Activated CD8-positive, alpha-beta memory T cell treated with anti-CD3 and anti-CD28 coated beads for 48 hours (primary cell): ENCODE results near the gene MICAL3.

Experiments
- DNase-seq, 3 experiments: peaks; one replicate each; pipeline ENCODE4 v3.0.0-alpha.2; 2020; ENCODE audit warnings: low read depth in 2 of 3, low spot score in 2 of 3

The MICAL3 gene

DNA sequence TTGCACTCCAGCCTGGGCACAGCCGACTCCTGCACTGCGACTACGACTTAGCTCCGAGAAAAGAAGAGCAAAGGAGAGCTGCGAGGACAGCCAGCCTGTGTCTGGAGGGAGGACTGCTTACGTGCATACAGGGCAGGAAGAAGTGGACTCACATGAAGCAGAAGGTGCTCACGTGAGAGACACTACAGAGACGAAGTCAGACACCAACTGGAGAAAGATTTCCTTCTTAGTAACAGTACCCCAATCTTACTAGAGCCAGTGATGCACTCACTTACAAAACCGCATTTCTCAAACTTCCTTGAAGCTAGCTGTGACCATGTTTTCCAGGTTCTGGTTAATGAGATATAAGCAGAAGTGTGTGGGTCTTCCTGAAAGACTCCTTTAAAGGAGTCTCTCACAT is 67.7 kb downstream of the MICAL3 start:
- no peak for DNase-seq

DNA sequence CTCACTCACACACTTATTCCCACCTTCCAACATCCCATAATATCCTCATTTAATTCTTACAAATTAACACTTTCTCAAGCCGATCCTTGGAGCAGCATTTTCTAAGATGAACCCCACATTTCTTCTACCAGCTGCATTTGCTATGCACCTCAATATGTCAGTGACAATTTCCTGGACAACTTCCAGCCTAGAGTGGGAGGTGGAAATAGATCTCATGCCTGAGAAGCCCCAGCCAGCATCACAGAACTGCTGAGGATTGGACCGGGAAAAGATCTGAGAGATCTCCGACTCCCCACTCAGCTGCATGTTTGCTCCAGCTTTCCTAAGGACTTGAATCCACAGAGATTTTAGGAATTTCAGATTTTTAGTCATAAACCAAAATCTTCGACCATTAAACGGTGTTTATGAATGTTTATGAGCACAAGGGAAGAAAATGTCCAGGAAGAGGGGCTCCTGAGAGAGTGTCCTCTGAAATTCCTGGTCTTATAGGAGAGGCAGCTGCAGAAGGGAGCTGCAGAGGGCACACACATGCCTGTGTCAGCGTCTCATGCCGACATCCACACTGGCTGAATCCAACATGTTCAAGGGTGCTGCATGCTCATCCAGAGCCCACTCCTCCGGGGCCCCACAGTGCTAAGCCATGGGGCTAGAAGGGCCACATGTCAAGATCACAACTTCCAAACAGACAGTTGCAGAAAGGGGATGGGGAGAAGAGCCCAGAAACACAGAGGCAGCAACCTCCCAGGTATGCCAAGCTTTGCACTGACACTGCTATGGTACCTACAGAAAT is 68.6 kb downstream of the MICAL3 start:
- DNase-seq = no peak

DNA sequence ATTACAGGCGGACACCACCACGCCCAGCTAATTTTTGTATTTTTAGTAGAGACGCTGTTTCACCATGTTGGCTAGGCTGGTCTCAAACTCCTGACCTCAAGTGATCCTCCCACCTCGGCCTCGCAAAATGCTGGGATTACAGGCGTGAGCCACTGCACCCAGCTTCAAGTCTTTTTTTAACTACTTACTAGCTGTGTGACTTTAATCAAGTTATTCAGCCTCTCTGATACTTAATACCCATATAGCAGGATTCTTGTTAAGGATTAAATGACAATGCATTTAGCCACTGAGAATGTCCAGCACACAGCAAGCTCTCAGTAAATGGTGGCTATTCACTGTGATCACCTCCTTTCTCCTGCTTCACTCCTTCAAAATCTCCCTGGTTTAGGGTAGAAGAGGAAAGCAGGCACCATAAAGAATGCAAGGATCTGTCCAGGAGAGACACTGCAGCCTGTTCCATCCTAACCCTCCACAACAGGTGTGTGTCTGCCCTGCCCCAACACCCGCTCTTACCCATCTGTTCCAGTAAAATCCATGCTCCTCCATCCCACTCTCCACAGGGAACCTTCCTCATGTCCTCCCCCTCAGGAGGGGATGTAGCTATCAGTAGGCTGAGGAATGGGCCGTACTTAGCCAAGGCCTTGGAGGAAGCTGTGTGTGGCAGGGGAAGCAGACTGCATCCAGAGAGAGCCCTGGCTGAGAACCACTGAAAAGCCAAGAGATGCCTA is 69.3 kb downstream of the MICAL3 start:
- DNase-seq = no peak

DNA sequence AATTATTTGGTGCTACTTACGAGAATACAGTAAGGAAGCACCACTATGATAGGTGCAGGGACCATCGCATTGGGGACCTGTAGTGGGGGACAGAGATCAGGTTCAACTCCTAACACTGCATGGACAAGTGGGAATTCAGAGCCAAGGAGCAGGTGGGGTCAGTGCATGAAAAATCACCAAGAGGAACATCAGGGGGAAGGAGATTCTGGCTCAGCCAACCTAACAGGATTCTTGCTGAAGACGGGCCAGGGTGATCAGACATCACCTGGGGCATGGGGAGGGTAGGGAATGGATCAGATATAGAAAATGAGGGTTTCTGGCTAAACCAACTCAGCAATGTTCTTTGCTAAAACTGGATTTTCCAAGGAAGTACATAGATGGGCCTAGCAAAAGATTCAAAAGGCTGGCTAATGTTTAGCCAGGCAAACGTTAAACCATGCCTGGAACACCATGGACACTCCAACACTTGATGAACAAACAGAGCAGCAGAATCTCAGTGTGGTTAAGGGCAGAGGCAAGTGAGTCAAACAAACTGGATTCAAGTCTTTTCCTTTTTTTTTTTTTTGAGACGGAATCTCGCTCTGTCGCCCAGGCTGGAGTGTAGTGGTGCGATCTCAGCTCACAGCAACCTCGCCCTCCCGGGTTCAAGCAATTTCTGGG is 70.0 kb downstream of the MICAL3 start:
- DNase-seq = no peak

DNA sequence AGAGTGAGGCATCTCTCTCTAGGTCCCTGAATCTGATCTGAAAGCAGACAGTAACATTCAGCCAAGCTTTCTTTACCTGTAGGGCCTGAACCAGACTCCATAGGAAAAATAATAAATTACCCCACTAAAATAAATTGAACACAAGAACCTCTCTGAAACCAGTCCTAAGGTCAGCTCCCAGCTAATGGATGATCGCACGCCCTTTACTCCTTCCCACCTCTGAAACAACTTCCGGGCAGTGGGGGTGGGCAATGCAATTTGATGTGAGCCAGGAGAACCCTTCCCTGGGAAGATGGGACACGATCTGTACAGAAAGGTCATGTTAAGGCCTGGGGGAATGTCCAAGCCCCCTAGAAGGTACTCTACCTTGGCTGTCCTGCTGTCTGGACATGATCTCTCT is 71.2 kb downstream of the MICAL3 start:
- no peak for DNase-seq

DNA sequence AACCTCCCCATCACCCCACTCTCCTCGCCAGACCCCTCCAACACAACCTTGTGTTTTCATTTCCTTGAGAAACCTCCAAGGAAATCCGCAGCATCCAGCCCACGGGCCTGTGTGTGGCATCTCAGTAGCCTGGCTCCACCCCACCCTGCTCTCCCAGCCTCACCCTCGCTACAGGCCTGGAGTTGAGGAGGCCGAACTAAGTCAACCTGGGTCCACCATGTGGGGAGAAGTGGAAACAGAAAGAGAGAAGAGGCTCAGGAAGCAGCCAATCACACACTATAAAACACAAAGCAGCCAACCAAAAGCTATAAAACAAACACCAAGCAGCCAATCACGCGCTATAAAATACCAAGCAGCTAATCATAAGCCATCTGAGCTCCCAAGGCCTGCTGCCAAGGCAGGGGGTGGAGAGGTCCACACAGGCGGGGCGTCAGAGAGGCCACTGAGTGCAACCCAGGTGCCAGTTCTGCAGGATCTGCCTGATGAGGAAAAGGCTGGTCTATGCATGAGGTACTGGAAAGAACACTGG is 72.0 kb downstream of the MICAL3 start:
- no peak for DNase-seq

DNA sequence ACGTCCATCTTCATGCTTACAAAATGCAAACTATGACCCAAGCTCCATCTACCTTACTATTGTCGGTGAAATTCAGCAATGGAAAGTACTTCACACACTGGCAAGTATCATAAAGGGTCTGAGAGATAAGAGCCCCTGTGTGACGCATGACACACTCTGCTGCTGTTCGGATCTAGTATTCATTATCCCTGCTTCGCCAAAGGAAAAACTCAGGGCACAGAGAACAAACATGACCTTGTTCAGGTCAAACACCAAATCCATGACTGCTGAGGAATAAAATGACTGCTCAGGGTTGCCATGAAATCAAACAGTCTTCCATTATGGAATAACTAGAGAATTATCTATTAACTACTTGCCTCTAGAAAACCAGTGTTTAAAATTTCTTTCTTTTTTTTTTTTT is 73.0 kb downstream of the MICAL3 start:
- DNase-seq = no peak

DNA sequence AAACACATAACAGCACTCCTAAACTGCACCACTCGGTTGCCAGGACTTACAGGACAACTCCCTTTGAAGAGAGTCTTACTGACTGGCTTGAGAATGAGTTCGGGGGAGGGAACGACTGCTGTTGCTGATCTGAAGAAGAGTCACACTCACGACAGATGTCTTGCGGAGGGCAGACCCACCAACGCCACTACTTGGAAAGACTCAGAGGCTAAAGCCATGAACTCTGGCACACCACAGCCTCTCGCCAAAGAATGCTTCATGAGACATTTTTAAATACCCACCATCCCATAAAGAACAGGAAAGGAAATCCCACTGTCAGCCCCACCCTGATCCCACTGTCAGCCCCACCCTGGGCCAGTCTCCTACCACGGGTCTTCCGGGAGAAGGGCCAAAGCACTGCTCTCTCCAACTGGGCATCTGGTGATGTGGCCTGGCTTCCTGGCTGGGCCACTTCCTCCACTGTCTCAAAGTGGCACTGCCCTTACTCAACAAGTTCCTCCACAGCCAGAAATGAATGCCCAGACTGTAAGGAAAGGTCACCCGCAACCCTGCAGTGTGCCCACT is 73.6 kb downstream of the MICAL3 start:
- DNase-seq = no peak

DNA sequence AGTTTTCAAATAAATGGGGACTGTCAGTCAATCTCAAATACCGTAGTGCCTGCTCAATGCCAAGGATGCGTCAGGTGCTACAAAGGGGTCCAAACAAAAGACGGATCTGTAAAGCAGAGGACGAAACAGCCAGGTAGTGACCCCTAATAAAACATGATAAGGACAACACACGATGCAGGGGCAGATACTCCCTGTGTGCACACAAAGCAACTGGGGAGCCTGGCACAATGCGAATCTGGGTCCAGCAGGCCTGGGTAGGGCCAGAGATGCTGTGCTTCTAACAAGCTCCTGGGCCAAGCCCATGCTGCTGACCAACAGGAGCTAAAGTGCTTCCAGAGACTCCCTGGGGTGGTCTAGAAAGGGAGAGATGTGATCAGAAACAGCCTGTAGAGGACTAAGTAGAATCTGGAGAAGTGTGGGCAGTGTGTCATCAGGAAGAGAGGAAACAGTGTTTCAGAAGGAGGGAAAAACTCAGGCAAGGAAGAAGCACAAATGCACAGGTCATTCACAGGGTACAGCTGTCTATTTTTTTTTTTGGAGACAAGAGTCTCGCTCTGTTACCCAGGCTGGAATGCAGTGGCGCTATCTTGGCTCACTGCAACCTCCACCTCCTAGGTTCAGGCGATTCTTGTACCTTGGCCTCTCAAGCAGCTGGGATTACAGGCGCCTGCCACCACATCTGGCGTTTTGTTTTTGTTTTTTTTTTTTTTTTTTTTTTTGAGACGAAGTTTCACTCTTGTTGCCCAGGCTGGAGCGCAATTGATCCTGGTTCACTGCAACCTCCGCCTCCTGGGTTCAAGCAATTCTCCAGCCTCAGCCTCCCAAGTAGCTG is 74.5 kb downstream of the MICAL3 start:
- no peak for DNase-seq

DNA sequence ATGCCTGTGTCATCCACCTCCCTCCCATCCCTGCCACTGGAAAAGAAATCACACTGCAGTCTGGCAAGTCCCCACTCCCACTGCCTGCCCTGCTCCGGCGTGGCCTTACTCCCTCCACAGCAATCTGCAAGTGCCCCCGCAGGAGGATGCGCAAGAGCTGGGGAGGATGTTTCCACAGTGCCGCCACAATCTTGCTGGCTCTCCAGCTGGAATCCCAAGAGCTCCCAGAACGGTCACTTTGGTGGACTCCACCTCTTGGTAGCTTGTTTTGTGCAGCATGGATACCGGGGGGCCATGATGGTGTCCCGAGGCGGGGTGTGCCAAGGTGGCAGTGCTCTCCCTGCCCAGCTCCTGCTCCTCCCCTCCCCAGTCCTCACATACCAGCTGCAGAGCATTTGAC is 76.3 kb downstream of the MICAL3 start:
- DNase-seq = no peak

DNA sequence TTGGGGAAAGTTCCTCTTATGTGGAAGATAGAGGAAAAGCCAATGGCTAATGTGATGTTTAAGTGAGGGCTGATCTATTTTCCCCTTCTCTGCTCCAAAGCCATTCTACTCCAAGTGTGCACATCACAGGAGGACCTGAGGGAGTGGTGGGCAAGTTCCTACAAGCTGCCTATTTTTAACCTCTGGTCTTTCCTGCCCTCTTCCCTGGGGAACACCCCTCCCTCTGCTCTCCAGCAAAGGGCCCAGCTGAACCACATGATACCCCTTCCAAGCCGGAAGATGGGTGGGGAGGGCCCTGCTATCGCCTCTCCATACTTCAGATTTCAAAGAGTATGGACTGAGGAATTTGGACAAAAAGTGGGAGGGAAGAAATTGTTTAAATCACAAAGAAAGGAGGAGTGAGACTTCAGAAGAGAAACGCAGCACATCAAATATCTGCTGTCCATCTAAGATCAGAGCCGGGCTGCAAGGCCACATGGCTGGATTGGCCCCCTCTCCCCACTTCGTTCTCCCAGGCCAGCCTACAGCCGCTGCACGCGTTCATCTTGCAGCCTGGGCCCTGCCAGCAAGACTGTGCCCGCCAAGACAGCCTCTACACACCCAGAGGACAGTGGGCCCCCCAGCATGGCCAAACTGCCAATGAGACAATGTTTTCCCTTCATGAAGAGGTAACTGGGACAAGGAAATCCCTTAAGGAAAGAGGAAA is 77.5 kb downstream of the MICAL3 start:
- DNase-seq = no peak

DNA sequence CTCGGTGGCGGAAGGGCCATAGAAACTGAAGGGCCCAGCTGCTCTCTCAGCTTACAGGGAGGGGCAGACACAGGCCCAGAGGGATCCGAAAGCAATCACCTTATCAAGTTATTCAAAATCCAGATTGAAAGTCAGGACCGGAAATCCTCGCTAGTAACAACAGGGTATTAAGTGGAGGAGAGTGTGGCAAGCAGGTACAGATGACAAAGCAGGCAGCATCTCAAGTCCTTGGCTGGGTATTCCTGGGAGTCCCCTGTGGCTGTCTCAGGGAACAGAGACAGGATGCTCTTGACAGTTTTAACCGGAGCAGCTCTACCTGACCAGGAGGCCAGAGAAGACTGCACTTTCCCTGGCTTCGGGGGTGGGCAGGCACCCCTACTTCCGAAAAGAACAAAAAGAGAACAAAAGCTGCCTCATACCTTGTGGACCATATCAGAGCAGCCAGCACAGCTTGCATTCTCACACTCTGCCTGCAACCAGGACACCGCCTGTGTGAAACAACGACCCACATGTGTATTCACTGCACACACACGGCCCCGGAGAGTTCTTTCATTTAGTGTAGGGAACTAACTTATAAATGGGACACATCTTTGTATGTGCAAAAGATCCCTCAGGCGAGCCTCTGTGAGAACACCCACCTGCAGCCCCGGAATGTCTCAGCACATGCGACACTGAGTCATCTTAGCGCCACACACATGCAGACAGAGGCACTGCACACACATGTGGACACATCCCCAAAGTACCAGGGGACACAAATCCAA is 78.3 kb downstream of the MICAL3 start:
- DNase-seq = no peak

DNA sequence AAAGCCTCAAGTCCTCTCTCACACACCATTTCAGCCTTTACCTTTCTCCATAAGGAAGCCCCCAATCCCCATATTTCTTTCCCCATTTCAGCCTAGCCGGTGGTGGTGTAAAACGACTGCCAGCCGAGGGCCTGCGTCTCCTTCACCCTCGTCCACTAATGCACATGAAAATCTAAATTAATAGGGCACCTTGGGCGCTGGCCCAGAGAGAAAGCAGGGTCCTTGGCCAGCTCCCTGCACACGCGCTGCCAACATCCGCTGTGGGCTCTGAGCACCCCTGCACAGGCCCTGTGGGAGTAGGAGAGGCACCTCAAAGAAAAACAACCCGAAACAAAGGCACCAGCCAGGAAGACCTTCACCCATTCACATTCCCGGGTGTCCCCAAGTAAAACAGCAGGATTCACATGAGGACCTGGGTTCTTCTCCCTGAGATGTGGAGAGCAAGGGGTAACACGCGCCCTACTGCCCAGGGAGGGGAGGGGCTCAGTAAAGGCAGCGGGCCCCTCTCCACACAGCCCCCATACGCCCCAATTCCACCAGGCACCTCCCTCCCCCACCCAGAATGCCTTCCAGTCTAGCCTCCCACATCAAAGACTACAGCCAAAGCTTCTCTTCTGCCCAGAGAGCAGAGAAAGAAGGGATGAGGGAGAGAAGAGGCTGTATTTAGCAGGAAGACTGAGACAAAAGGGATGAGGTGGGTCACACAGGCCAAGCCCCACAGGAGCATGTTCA is 79.0 kb downstream of the MICAL3 start:
- DNase-seq = no peak

DNA sequence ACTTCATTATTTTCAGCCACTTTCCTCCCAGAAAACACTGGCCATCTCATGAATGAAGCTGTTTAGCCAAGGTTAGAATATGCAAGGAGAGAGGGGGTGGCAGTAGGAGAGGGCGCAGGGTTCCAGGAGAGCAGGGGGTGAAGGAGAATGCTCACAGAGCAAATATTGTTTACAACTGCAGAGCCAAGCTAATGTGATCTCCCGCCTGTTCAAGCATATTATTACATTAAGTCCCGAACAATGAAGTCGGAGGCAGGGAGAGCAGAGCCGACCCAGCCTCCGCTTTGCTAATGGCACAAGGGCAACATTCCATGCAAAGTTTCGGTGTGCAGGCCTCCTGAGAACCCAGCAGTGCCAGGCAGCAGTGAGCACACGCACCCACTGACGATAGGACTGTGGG is 80.1 kb downstream of the MICAL3 start:
- no peak for DNase-seq

DNA sequence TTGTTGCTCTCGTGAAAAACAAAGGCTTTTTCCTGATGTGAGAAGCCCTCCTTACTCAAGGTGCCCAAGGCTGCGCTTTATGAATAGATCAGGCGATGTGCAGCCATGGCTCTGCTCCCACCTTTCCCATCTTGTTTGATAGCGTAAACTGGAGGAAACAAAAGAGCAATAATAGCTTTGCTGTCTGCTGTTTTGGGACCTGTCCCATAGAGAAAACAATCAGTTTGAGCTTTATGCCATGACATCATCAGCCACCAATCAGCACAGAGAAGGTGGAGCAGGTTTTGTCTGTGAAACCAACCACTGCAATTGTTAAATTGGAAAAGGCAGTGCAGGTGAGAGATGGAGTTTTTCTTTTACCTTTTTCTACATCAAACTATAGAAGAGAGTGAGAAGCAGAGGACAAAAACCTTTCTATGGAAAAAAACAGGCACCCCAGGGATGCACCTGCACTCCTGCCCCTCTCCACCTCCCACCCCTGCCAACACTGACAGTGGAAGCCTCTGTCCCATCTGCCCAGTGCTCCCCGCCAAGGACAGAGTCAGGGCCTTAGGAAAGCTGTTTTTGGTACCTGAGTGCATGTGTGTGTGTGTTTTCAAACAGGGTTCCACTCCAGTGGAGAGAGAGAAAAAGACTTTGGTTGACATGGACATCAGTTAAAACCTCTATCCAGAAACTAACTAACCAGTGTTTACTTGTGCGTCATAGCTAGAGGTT is 80.7 kb downstream of the MICAL3 start:
- no peak for DNase-seq

DNA sequence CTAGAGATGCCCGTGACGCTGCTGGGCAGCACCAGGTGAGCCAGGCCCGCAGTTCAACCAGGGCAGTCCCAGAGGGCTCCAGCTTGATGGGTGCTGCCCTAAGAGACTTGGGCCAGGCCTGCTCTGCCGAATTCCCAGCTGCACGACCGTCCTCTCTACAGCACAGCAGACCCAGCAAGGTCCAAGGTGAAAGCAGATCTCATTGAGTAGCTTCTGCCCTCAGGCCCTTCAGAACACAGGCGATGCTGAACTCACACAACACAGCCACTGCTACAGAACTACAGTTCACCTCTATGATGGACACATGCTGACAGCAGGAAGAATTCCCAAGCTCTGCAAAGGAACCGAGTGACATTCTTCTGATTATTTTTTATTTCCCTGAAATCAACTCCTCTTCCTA is 81.6 kb downstream of the MICAL3 start:
- DNase-seq = no peak

DNA sequence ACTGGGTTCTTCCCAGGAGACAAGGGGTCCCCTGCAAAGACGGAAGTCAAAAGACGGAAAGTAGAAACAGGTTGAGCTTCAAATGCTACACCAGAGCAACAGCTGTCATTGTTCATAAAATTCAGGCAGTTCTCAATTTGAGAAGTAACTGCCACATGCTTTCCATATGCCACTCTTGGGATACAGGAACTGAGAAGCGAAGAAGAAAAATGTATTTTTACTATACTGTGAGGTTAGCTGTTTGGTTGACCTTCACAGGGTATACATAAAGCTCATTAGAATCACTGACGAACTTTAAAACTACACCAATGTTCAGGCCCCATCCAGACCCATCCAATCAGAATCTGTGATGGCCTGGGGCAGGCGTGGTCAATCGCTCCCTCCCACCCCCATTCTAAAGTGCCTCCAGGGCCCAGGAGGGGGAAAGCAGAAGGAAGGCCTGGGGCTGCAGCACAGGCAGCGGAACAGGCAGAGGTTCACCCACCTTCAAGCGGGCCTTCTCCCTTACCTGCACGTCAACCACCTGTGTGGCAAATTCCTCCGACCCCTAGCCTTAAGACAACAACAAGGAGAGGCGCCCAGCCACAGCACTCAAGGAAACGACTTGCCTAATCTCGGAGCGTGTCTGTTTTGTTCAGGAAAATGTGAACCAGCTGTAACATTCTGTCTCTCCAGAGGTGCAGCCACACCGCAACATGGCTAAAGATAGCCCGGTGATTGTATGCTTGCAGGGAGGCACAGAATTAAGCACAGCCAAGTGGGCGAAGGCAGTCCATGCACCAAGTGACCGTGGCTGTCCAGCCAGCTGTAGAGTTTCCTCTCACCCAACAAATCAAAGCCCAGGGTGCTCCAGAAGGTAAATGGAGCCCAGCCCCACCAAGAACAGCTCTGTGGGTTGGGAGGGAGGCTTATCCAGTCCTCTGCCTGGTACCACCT is 82.6 kb downstream of the MICAL3 start:
- DNase-seq = no peak
